SK-N-SH (cell line): Measurements from ENCODE around the gene ADORA2A. TPM values are rescaled to one million over a fixed set of nuclear protein-coding genes. Genes with fewer than 3 reads are reported as not detected.

Experiments
- CTCF ChIA-PET: fragments of 300-600, 350-600 bp; formaldehyde crosslinking; extraction: SDS; loops from one replicate; lab custom pipeline; 2021; lab: Yijun Ruan, JAX
- POLR2A ChIA-PET: fragments of 350-600 bp; sonication (Branson Sonifier 250); formaldehyde crosslinking; extraction: SDS; loops from one replicate; lab custom pipeline; 2020; ENCODE audit warnings: antibody characterized with exemption, inconsistent platforms; lab: Yijun Ruan, JAX
- DNase-seq: peaks from one replicate; pipeline ENCODE4 v3.0.0; 2012
- H2AFZ ChIP-seq: fragments of 200-600 bp; sonication (generic); 2 replicates; pipeline ENCODE4 v1.8.1; 2016; ENCODE audit warnings: antibody characterized with exemption, mild to moderate bottlenecking, low read depth
- H3F3A ChIP-seq: fragments of 200-600 bp; sonication (generic); replicated peaks from 2 replicates; pipeline ENCODE3; 2016; ENCODE audit warnings: antibody characterized with exemption, mild to moderate bottlenecking; ENCODE audit not compliant: insufficient read depth
- H3K27ac ChIP-seq, 2 experiments: fragments of 200-500 bp in 1 of 2; fragments of 200-600 bp in 1 of 2; sonication (Bioruptor generic) in 1 of 2; sonication (generic), shearing (Covaris generic) in 1 of 2; 2 replicates each; pipeline versions ENCODE4 v1.5.1 to v1.6.1; 2014 to 2016; ENCODE audit warnings: low read depth in 2 of 2, inconsistent platforms in 1 of 2, low read length in 1 of 2, mild to moderate bottlenecking in 1 of 2, mixed read lengths in 1 of 2
- H3K27me3 ChIP-seq: fragments of 200-600 bp; sonication (generic), shearing (Covaris generic); 2 replicates; pipeline ENCODE4 v1.6.1; 2016; ENCODE audit warnings: mixed run types; ENCODE audit not compliant: insufficient read depth
- H3K36me3 ChIP-seq, 2 experiments: fragments of 200-500 bp in 1 of 2; fragments of 200-600 bp in 1 of 2; sonication (Bioruptor generic) in 1 of 2; sonication (generic) in 1 of 2; replicated peaks in 1 of 2; 2 replicates each; pipeline versions ENCODE3 to v1.5.1; 2014 to 2016; ENCODE audit warnings: low read length in 1 of 2, mild to moderate bottlenecking in 1 of 2; ENCODE audit not compliant: insufficient read depth in 2 of 2, control insufficient read depth in 1 of 2
- H3K4me1 ChIP-seq, 2 experiments: fragments of 200-500 bp in 1 of 2; fragments of 200-600 bp in 1 of 2; sonication (Bioruptor generic) in 1 of 2; sonication (generic), shearing (Covaris generic) in 1 of 2; 2 replicates each; pipeline versions ENCODE4 v1.5.1 to v1.6.1; 2014 to 2016; ENCODE audit warnings: low read depth in 1 of 2, low read length in 1 of 2, mixed run types in 1 of 2; ENCODE audit not compliant: insufficient read depth in 2 of 2, control insufficient read depth in 1 of 2
- H3K4me2 ChIP-seq: fragments of 200-600 bp; sonication (generic), shearing (Covaris generic); 2 replicates; pipeline ENCODE4 v1.6.1; 2017; ENCODE audit warnings: mixed run types
- H3K4me3 ChIP-seq, 2 experiments: fragments of 200-500 bp in 1 of 2; fragments of 200-600 bp in 1 of 2; sonication (Bioruptor generic) in 1 of 2; sonication (generic), shearing (Covaris generic) in 1 of 2; 2 replicates each; pipeline versions ENCODE4 v1.5.1 to v1.8.1; 2014 to 2016; ENCODE audit warnings: low read depth in 2 of 2, inconsistent platforms in 1 of 2, low read length in 1 of 2, mild to moderate bottlenecking in 1 of 2, mixed read lengths in 1 of 2, moderate library complexity in 1 of 2
- H3K79me2 ChIP-seq: fragments of 200-600 bp; sonication (generic); 2 replicates; pipeline ENCODE4 v1.8.1; 2017; ENCODE audit warnings: mild to moderate bottlenecking; ENCODE audit not compliant: insufficient read depth
- H3K9ac ChIP-seq: fragments of 200-600 bp; sonication (generic); 2 replicates; pipeline ENCODE4 v1.6.1; 2017; ENCODE audit warnings: mixed run types
- H3K9me2 ChIP-seq: fragments of 200-600 bp; sonication (generic); 2 replicates; pipeline ENCODE4 v1.6.1; 2017; ENCODE audit warnings: mixed run types
- H3K9me3 ChIP-seq: fragments of 200-600 bp; sonication (generic); 2 replicates; pipeline ENCODE4 v1.6.1; 2017; ENCODE audit warnings: mixed run types, mild to moderate bottlenecking, moderate library complexity
- H4K20me1 ChIP-seq: fragments of 200-600 bp; sonication (generic); 2 replicates; pipeline ENCODE4 v1.6.1; 2017; ENCODE audit warnings: mild to moderate bottlenecking, mixed run types; ENCODE audit not compliant: insufficient read depth
- CHD2 ChIP-seq: fragments of 150-350 bp; IDR thresholded peaks from 2 replicates; pipeline ENCODE4 v1.6.1; 2018; ENCODE audit warnings: low read length; ENCODE audit not compliant: partially characterized antibody
- EP300 ChIP-seq, 2 experiments: IDR thresholded peaks; 2 replicates each; pipeline versions ENCODE4 v1.4.0 to v1.6.1; 2012; ENCODE audit warnings: borderline replicate concordance in 1 of 2, low read depth in 1 of 2, low read length in 1 of 2
- FOXJ3 ChIP-seq: sonication (generic); formaldehyde crosslinking; IDR thresholded peaks from 2 replicates; pipeline ENCODE4 v1.5.1; 2020; ENCODE audit warnings: mild to moderate bottlenecking, missing genetic modification reagents
- FOXM1 ChIP-seq: IDR thresholded peaks from 2 replicates; pipeline ENCODE4 v1.4.0; 2012; ENCODE audit warnings: low read depth, mild to moderate bottlenecking
- GABPA ChIP-seq: IDR thresholded peaks from 2 replicates; pipeline ENCODE4 v1.4.0; 2012; ENCODE audit warnings: low read depth, mild to moderate bottlenecking
- GATA2 ChIP-seq: sonication (generic); formaldehyde crosslinking; IDR thresholded peaks from 2 replicates; pipeline ENCODE4 v1.5.0; 2020; ENCODE audit warnings: mild to moderate bottlenecking, missing genetic modification reagents
- JUND ChIP-seq: IDR thresholded peaks from 2 replicates; pipeline ENCODE4 v1.4.0; 2012
- MEF2A ChIP-seq: IDR thresholded peaks from 2 replicates; pipeline ENCODE4 v1.4.0; 2012; ENCODE audit warnings: low read depth, borderline replicate concordance
- NFIC ChIP-seq: IDR thresholded peaks from 2 replicates; pipeline ENCODE4 v1.4.0; 2012; ENCODE audit warnings: borderline replicate concordance
- NRF1 ChIP-seq: IDR thresholded peaks from 2 replicates; pipeline ENCODE4 v1.6.1; 2012; ENCODE audit warnings: low read depth, mild to moderate bottlenecking, low read length
- PBX3 ChIP-seq: IDR thresholded peaks from 2 replicates; pipeline ENCODE4; 2012
- POLR2AphosphoS5 ChIP-seq: IDR thresholded peaks from 2 replicates; pipeline ENCODE4 v1.6.1; 2012; ENCODE audit warnings: low read depth, low read length
- RAD21 ChIP-seq: IDR thresholded peaks from 2 replicates; pipeline ENCODE4 v1.6.1; 2012; ENCODE audit warnings: mild to moderate bottlenecking, low read length
- RCOR1 ChIP-seq: fragments of 150-350 bp; IDR thresholded peaks from 2 replicates; pipeline ENCODE4 v1.6.1; 2017; ENCODE audit warnings: antibody characterized with exemption, low read length
- RFX5 ChIP-seq: IDR thresholded peaks from 2 replicates; pipeline ENCODE4 v1.6.1; 2012; ENCODE audit warnings: mild to moderate bottlenecking, improper control_type of control experiment, low read length
- TAF1 ChIP-seq: IDR thresholded peaks from 2 replicates; pipeline ENCODE4 v1.6.1; 2012; ENCODE audit warnings: low read depth, mild to moderate bottlenecking, low read length, moderate library complexity, borderline replicate concordance
- TEAD4 ChIP-seq: IDR thresholded peaks from 2 replicates; pipeline ENCODE4 v1.4.0; 2012; ENCODE audit warnings: mild to moderate bottlenecking, borderline replicate concordance; ENCODE audit not compliant: insufficient read depth
- USF2 ChIP-seq: fragments of 150-350 bp; IDR thresholded peaks from 2 replicates; pipeline ENCODE4 v1.6.1; 2017; ENCODE audit warnings: antibody characterized with exemption, low read length, low read depth, borderline replicate concordance
- YY1 ChIP-seq: IDR thresholded peaks from 2 replicates; pipeline ENCODE4 v1.4.0; 2012; ENCODE audit warnings: low read depth, mild to moderate bottlenecking
- WGBS: methylation state at CpG from one replicate; pipeline ENCODE4 v1.1.6; 2017; ENCODE audit warnings: low lambda C conversion rate; 5-methylcytosine and 5-hydroxymethylcytosine counted together
- polyA plus RNA-seq, 3 experiments: library from polyadenylated mRNA; depleted of rRNA; stranded (reverse); fragments of >200 nt; gene quantifications; 2 replicates each; pipeline ENCODE4 v1.2.3, GENCODE V29; 2012
- TF ChIP-seq, protein P1 (sequence below): fragments of 150-350 bp; IDR thresholded peaks from 2 replicates; pipeline ENCODE4 v1.6.1; 2016; ENCODE audit warnings: mild to moderate bottlenecking, low read depth, low read length
- TF ChIP-seq, protein P2 (sequence below): IDR thresholded peaks from 2 replicates; pipeline ENCODE4 v1.6.1; 2012; ENCODE audit warnings: mild to moderate bottlenecking, low read depth, low read length, moderate library complexity

The ADORA2A gene
- polyA plus RNA-seq, 1 of the 3 experiments (the other 2 are of a cell fraction): 9.3 TPM

DNA sequence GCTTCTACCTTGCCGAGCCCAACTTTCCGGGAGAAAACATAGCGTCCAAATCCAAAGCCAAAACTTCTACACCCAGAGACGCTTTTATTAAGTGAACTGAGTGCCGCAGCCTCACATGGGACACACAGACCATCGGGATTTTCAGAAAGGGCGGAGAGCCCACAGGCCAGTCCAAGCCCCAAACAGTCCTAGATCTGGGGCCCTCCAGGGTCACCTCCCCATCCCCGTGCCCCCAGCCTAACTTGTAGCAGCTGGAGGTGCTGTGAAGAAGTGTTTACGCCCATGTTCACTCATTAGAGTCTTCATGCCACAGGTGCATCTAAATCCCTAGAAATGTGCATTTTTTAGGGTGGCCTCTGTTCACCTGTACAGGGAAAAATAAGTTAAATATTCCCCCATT lies 14.1 kb upstream of the ADORA2A start:
- Histone ChIP-seq H3F3A (no peaks in the 10 kb centered on the region), H3K4me3 (no peak overlapping the region), H2AFZ (no peak overlapping the region), H3K9me3 (no peaks in the 10 kb centered on the region), H3K9me2 (no peaks in the 10 kb centered on the region), H3K79me2 (peaks cover 3% of the 10 kb centered on the region; the same call in 1 of the 2 replicates), H3K27ac (peak overlapping the region in 1 of 2 experiments; percentile 40; a peak in 1 of 4 replicates), H3K36me3 (peaks cover 13 to 56% of the 10 kb centered on the region in 2 experiments), H3K9ac (no peak overlapping the region), H3K4me1 (peaks cover 6 to 48% of the 10 kb centered on the region in 2 experiments; a peak in 2 of 4 replicates), H3K27me3 (no peaks in the 10 kb centered on the region), H4K20me1 (peaks cover 12% of the 10 kb centered on the region), H3K4me2 (no peak overlapping the region)
- TF ChIP-seq RFX5 (no peak), CHD2 (no peak), RCOR1 (no peak), EP300 (IDR thresholded peaks at IDR 0.05; ENCODE audit: borderline replicate concordance in 1 of 2, low read depth in 1 of 2, low read length in 1 of 2) (no peak), MEF2A (no peak), TEAD4 (no peak)
- peak; percentile 6 for DNase-seq
- POLR2A ChIA-PET: no interaction called here
- CTCF ChIA-PET: interaction anchor here (1.3 to 1.5 kb wide), 2 partner anchors 10 to 11 kb away, joined by 3 to 4 read pairs; no protein-coding TSS in a partner anchor
- WGBS: 94% methylated on average over 9 of the region's 9 CpGs

- Histone ChIP-seq H3K36me3 (peaks cover 13 to 56% of the 10 kb centered on the region in 2 experiments), H3K27me3 (no peaks in the 10 kb centered on the region), H3K4me1 (peaks cover 6 to 46% of the 10 kb centered on the region in 2 experiments; a peak in 2 of 4 replicates), H2AFZ (no peak overlapping the region), H3K9me2 (no peaks in the 10 kb centered on the region), H3K27ac (peak overlapping the region in 1 of 2 experiments; percentile 97; a peak in 1 of 4 replicates), H3K79me2 (no peaks in the 10 kb centered on the region; the same call in 1 of the 2 replicates), H4K20me1 (peaks cover 12% of the 10 kb centered on the region), H3K4me3 (no peak overlapping the region), H3K9ac (no peak overlapping the region), H3K4me2 (no peak overlapping the region), H3F3A (no peaks in the 10 kb centered on the region), H3K9me3 (no peaks in the 10 kb centered on the region)
- peak; percentile 11 for DNase-seq
- TF ChIP-seq RCOR1 (no peak), NFIC (no peak), JUND (no peak), TAF1 (no peak), NRF1 (no peak), MEF2A (no peak), GATA2 (no peak), GABPA (no peak), POLR2AphosphoS5 (no peak), EP300 (IDR thresholded peaks at IDR 0.05; ENCODE audit: borderline replicate concordance in 1 of 2, low read depth in 1 of 2, low read length in 1 of 2) (no peak), RAD21 (no peak), PBX3 (no peak), USF2 (no peak), RFX5 (no peak), YY1 (no peak), FOXJ3 (no peak), FOXM1 (no peak)
- TF ChIP-seq, protein P1, sequence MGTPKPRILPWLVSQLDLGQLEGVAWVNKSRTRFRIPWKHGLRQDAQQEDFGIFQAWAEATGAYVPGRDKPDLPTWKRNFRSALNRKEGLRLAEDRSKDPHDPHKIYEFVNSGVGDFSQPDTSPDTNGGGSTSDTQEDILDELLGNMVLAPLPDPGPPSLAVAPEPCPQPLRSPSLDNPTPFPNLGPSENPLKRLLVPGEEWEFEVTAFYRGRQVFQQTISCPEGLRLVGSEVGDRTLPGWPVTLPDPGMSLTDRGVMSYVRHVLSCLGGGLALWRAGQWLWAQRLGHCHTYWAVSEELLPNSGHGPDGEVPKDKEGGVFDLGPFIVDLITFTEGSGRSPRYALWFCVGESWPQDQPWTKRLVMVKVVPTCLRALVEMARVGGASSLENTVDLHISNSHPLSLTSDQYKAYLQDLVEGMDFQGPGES: no peak
- TF ChIP-seq, protein P2, sequence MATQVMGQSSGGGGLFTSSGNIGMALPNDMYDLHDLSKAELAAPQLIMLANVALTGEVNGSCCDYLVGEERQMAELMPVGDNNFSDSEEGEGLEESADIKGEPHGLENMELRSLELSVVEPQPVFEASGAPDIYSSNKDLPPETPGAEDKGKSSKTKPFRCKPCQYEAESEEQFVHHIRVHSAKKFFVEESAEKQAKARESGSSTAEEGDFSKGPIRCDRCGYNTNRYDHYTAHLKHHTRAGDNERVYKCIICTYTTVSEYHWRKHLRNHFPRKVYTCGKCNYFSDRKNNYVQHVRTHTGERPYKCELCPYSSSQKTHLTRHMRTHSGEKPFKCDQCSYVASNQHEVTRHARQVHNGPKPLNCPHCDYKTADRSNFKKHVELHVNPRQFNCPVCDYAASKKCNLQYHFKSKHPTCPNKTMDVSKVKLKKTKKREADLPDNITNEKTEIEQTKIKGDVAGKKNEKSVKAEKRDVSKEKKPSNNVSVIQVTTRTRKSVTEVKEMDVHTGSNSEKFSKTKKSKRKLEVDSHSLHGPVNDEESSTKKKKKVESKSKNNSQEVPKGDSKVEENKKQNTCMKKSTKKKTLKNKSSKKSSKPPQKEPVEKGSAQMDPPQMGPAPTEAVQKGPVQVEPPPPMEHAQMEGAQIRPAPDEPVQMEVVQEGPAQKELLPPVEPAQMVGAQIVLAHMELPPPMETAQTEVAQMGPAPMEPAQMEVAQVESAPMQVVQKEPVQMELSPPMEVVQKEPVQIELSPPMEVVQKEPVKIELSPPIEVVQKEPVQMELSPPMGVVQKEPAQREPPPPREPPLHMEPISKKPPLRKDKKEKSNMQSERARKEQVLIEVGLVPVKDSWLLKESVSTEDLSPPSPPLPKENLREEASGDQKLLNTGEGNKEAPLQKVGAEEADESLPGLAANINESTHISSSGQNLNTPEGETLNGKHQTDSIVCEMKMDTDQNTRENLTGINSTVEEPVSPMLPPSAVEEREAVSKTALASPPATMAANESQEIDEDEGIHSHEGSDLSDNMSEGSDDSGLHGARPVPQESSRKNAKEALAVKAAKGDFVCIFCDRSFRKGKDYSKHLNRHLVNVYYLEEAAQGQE: no peak
- POLR2A ChIA-PET: no interaction called here
- 93% methylated on average over 18 of the region's 18 CpGs for WGBS
- CTCF ChIA-PET: interaction anchor here (1.3 to 3.2 kb wide), 3 partner anchors 10 to 15 kb away, joined by 3 to 8 read pairs (median 4); no protein-coding TSS in a partner anchor
Observed at GRCh38 chr22:24413736-24414385, 13.5 kb upstream of the ADORA2A start.
